Measurements from ENCODE around the gene VPS16. TPM values are rescaled to one million over a fixed set of nuclear protein-coding genes. Genes with fewer than 3 reads are reported as not detected.

The VPS16 gene
- total and polyA plus RNA-seq, 2 of the 13 experiments (the other 11 are each of a cell fraction or from before 2014, with no cell fraction given): 34.2 to 35.4 TPM

DNA sequence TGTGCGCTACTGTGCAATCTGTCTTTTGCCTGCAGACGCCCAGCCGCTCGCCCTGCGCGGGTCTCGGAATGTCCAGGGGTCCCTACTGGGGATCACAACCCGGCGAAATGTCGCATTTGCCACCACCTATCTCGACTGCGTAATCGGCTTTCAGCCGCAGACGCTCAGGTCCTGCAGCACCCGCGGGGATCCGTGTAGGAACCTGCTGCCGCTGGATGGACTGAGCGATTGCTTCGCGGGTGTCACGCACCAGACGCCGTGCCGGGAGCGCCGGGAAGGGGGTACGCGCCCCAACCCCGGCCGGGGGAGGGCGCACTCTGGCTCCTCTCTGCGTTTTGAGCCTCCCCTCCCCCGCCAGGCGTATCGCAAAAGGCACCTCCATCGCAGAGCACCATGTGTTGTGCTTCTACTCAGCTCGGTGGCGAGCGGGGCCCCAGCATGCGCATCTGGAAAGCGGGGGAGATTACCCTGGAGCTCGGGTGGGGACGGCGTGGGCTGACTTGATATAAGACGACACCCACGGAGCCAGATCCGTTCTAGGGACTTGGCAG lies 32.0 kb downstream of the VPS16 start (continued):
- TF ChIP-seq, protein P1, sequence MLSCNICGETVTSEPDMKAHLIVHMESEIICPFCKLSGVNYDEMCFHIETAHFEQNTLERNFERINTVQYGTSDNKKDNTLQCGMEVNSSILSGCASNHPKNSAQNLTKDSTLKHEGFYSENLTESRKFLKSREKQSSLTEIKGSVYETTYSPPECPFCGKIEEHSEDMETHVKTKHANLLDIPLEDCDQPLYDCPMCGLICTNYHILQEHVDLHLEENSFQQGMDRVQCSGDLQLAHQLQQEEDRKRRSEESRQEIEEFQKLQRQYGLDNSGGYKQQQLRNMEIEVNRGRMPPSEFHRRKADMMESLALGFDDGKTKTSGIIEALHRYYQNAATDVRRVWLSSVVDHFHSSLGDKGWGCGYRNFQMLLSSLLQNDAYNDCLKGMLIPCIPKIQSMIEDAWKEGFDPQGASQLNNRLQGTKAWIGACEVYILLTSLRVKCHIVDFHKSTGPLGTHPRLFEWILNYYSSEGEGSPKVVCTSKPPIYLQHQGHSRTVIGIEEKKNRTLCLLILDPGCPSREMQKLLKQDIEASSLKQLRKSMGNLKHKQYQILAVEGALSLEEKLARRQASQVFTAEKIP (CRISPR knock-in tag; IDR thresholded peaks at IDR 0.05; ENCODE audit: borderline replicate concordance): no peak
- TF ChIP-seq, protein P2, sequence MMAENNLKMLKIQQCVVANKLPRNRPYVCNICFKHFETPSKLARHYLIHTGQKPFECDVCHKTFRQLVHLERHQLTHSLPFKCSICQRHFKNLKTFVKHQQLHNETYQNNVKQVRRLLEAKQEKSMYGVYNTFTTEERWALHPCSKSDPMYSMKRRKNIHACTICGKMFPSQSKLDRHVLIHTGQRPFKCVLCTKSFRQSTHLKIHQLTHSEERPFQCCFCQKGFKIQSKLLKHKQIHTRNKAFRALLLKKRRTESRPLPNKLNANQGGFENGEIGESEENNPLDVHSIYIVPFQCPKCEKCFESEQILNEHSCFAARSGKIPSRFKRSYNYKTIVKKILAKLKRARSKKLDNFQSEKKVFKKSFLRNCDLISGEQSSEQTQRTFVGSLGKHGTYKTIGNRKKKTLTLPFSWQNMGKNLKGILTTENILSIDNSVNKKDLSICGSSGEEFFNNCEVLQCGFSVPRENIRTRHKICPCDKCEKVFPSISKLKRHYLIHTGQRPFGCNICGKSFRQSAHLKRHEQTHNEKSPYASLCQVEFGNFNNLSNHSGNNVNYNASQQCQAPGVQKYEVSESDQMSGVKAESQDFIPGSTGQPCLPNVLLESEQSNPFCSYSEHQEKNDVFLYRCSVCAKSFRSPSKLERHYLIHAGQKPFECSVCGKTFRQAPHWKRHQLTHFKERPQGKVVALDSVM (CRISPR knock-in tag; IDR thresholded peaks at IDR 0.05): peak; percentile 55; the same call in 1 of the 2 replicates
- TF ChIP-seq, protein P3, sequence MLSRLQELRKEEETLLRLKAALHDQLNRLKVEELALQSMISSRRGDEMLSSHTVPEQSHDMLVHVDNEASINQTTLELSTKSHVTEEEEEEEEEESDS (CRISPR knock-in tag; IDR thresholded peaks at IDR 0.05; ENCODE audit: borderline replicate concordance): no peak
- TF ChIP-seq, protein P4, sequence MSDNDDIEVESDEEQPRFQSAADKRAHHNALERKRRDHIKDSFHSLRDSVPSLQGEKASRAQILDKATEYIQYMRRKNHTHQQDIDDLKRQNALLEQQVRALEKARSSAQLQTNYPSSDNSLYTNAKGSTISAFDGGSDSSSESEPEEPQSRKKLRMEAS (IDR thresholded peaks at IDR 0.05): peak; percentile 77
- TF ChIP-seq, protein P5, sequence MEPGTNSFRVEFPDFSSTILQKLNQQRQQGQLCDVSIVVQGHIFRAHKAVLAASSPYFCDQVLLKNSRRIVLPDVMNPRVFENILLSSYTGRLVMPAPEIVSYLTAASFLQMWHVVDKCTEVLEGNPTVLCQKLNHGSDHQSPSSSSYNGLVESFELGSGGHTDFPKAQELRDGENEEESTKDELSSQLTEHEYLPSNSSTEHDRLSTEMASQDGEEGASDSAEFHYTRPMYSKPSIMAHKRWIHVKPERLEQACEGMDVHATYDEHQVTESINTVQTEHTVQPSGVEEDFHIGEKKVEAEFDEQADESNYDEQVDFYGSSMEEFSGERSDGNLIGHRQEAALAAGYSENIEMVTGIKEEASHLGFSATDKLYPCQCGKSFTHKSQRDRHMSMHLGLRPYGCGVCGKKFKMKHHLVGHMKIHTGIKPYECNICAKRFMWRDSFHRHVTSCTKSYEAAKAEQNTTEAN (CRISPR knock-in tag; conservative IDR thresholded peaks at IDR 0.05): no peak
- no peak; the same call in 1 of the 2 replicates for TF ChIP-seq TEAD2 (CRISPR knock-in tag; IDR thresholded peaks at IDR 0.05)
- TF ChIP-seq GATAD2A (CRISPR knock-in tag; IDR thresholded peaks at IDR 0.05): no peak; the same call in 1 of the 2 replicates
- TF ChIP-seq ZNF75D (CRISPR knock-in tag; IDR thresholded peaks at IDR 0.05; ENCODE audit: borderline replicate concordance): no peak
- no peak for TF ChIP-seq ZNF124 (CRISPR knock-in tag; IDR thresholded peaks at IDR 0.05)
- TF ChIP-seq WIZ (CRISPR knock-in tag; IDR thresholded peaks at IDR 0.05): no peak
- 0 out of 2 replicates have a peak, but pooled peaks have one; percentile 9 for TF ChIP-seq MIER3 (CRISPR knock-in tag; IDR thresholded peaks at IDR 0.05; ENCODE audit: borderline replicate concordance)
- TF ChIP-seq, protein P6, sequence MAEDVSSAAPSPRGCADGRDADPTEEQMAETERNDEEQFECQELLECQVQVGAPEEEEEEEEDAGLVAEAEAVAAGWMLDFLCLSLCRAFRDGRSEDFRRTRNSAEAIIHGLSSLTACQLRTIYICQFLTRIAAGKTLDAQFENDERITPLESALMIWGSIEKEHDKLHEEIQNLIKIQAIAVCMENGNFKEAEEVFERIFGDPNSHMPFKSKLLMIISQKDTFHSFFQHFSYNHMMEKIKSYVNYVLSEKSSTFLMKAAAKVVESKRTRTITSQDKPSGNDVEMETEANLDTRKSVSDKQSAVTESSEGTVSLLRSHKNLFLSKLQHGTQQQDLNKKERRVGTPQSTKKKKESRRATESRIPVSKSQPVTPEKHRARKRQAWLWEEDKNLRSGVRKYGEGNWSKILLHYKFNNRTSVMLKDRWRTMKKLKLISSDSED (CRISPR knock-in tag; IDR thresholded peaks at IDR 0.05): peak; percentile 18; the same call in 1 of the 2 replicates
- TF ChIP-seq ZNF460 (CRISPR knock-in tag; IDR thresholded peaks at IDR 0.05; ENCODE audit: borderline replicate concordance): no peak
- TF ChIP-seq RCOR2 (CRISPR knock-in tag; IDR thresholded peaks at IDR 0.05): no peak
- no peak for TF ChIP-seq ADNP (CRISPR knock-in tag; IDR thresholded peaks at IDR 0.05)
- TF ChIP-seq HNRNPL (IDR thresholded peaks at IDR 0.05; ENCODE audit: low read depth, low read length): no peak
- TF ChIP-seq ZNF572 (CRISPR knock-in tag; IDR thresholded peaks at IDR 0.05): no peak
- TF ChIP-seq, protein P7, sequence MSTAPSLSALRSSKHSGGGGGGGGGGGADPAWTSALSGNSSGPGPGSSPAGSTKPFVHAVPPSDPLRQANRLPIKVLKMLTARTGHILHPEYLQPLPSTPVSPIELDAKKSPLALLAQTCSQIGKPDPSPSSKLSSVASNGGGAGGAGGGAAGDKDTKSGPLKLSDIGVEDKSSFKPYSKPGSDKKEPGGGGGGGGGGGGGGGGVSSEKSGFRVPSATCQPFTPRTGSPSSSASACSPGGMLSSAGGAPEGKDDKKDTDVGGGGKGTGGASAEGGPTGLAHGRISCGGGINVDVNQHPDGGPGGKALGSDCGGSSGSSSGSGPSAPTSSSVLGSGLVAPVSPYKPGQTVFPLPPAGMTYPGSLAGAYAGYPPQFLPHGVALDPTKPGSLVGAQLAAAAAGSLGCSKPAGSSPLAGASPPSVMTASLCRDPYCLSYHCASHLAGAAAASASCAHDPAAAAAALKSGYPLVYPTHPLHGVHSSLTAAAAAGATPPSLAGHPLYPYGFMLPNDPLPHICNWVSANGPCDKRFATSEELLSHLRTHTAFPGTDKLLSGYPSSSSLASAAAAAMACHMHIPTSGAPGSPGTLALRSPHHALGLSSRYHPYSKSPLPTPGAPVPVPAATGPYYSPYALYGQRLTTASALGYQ (CRISPR knock-in tag; IDR thresholded peaks at IDR 0.05): peak; percentile 38; the same call in 1 of the 2 replicates
- TF ChIP-seq EZH2 (conservative IDR thresholded peaks at IDR 0.05; ENCODE audit: low read depth, low read length): no peak
- TF ChIP-seq ZSCAN25 (CRISPR knock-in tag; IDR thresholded peaks at IDR 0.05): peak; percentile 42; the same call in 1 of the 2 replicates
- TF ChIP-seq GPN1 (CRISPR knock-in tag; IDR thresholded peaks at IDR 0.05; ENCODE audit: borderline replicate concordance): no peak

Data from HepG2 (cell line).